Lower leg skin (tissue), 3 donors: ENCODE data around the gene VRK1.

Experiments
- CTCF ChIP-seq, 3 donors: fragments of 450-650 bp; IDR thresholded peaks; one replicate each; pipeline ENCODE4 v1.5.1; 2016; ENCODE audit warnings: antibody characterized with exemption in 3 of 3, mild to moderate bottlenecking in 3 of 3, moderate library complexity in 2 of 3
- POLR2A ChIP-seq, 2 donors: fragments of 450-650 bp; IDR thresholded peaks; one replicate each; pipeline ENCODE4 v1.6.1; 2016 to 2017; ENCODE audit warnings: antibody characterized with exemption in 2 of 2, mild to moderate bottlenecking in 1 of 2, moderate library complexity in 1 of 2

- TF ChIP-seq POLR2A (IDR thresholded peaks at IDR 0.05) (no peak), CTCF (IDR thresholded peaks at IDR 0.05) (no peak)
Observed at GRCh38 chr14:96806836-96807235, 9.7 kb downstream of the VRK1 start.
